IPS-20b (cell line): ENCODE data around the gene PLOD1.
A peak's percentile ranks its signal among the peaks of the same experiment; 100 is the strongest.

ENCODE experiments used
- H3K27ac ChIP-seq: one replicate; pipeline ENCODE4 v1.5.1; 2013; ENCODE audit warnings: low read length
- H3K27me3 ChIP-seq: 2 replicates; pipeline ENCODE4 v1.6.1; 2013; ENCODE audit warnings: mild to moderate bottlenecking, low read length, inconsistent platforms; ENCODE audit not compliant: insufficient read depth
- H3K36me3 ChIP-seq: 2 replicates; pipeline ENCODE4 v1.6.1; 2013; ENCODE audit warnings: low read depth, mild to moderate bottlenecking, inconsistent platforms, low read length, moderate library complexity; ENCODE audit not compliant: insufficient read depth
- H3K4me1 ChIP-seq: 2 replicates; pipeline ENCODE4 v1.6.1; 2013; ENCODE audit warnings: mild to moderate bottlenecking, control low read depth, inconsistent platforms, low read length, moderate library complexity; ENCODE audit not compliant: insufficient read depth
- H3K4me3 ChIP-seq: 2 replicates; pipeline ENCODE4 v1.5.1; 2013; ENCODE audit warnings: mild to moderate bottlenecking, low read length, inconsistent platforms
- H3K9ac ChIP-seq: 2 replicates; pipeline ENCODE4 v1.6.1; 2013; ENCODE audit warnings: low read depth, mild to moderate bottlenecking, inconsistent platforms, low read length, moderate library complexity
- H3K9me3 ChIP-seq: 2 replicates; pipeline ENCODE4 v1.6.1; 2013; ENCODE audit warnings: mild to moderate bottlenecking, low read depth, low read length, inconsistent platforms; ENCODE audit not compliant: insufficient read depth

PLOD1 gene

GRCh38 chr1:12015001-12015491 lies 80.5 kb downstream of the PLOD1 start:
- H3K4me3 ChIP-seq = no peak overlapping the region
- H3K9ac ChIP-seq = no peak overlapping the region
- no peaks in the 10 kb centered on the region for H3K4me1 ChIP-seq
- H3K36me3 ChIP-seq = peaks cover 28% of the 10 kb centered on the region
- no peak overlapping the region for H3K27ac ChIP-seq
- H3K9me3 ChIP-seq = no peaks in the 10 kb centered on the region
- no peaks in the 10 kb centered on the region for H3K27me3 ChIP-seq

- Histone ChIP-seq H3K4me3 (no peak overlapping the region), H3K27ac (no peak overlapping the region)
These were observed 81.0 kb downstream of the PLOD1 start for GRCh38 chr1:12015499-12015898.

GRCh38 chr1:12016182-12016581 lies 81.7 kb downstream of the PLOD1 start:
- no peak overlapping the region for H3K4me3 ChIP-seq

More at GRCh38 chr1:12015499-12015898, 81.0 kb downstream of the PLOD1 start:
- Histone ChIP-seq H3K9me3 (no peaks in the 10 kb centered on the region), H3K27me3 (no peaks in the 10 kb centered on the region), H3K4me1 (no peaks in the 10 kb centered on the region; the same call in 1 of the 2 replicates), H3K9ac (no peak overlapping the region), H3K36me3 (peaks cover 23% of the 10 kb centered on the region)

GRCh38 chr1:12019858-12020509 lies 85.5 kb downstream of the PLOD1 start:
- no peaks in the 10 kb centered on the region for H3K27me3 ChIP-seq
- peaks cover 31% of the 10 kb centered on the region for H3K36me3 ChIP-seq
- peak overlapping the region; percentile 95 for H3K4me3 ChIP-seq
- peak overlapping the region; percentile 87 for H3K27ac ChIP-seq
- peak overlapping the region; percentile 88 for H3K9ac ChIP-seq
- no peaks in the 10 kb centered on the region for H3K9me3 ChIP-seq
- no peaks in the 10 kb centered on the region; the same call in 1 of the 2 replicates for H3K4me1 ChIP-seq

More at GRCh38 chr1:12016182-12016581, 81.7 kb downstream of the PLOD1 start:
- no peaks in the 10 kb centered on the region for H3K27me3 ChIP-seq
- no peak overlapping the region for H3K9ac ChIP-seq
- no peak overlapping the region for H3K27ac ChIP-seq
- H3K4me1 ChIP-seq = no peaks in the 10 kb centered on the region; the same call in 1 of the 2 replicates
- peaks cover 16% of the 10 kb centered on the region for H3K36me3 ChIP-seq
- H3K9me3 ChIP-seq = no peaks in the 10 kb centered on the region

GRCh38 chr1:12021616-12022015 lies 87.1 kb downstream of the PLOD1 start:
- H3K4me3 ChIP-seq = no peak overlapping the region
- no peaks in the 10 kb centered on the region; the same call in 1 of the 2 replicates for H3K4me1 ChIP-seq
- H3K36me3 ChIP-seq = peaks cover 47% of the 10 kb centered on the region
- H3K9ac ChIP-seq = no peak overlapping the region
- no peaks in the 10 kb centered on the region for H3K9me3 ChIP-seq
- H3K27ac ChIP-seq = no peak overlapping the region
- H3K27me3 ChIP-seq = no peaks in the 10 kb centered on the region

- no peaks in the 10 kb centered on the region for H3K27me3 ChIP-seq
- peaks cover 51% of the 10 kb centered on the region for H3K36me3 ChIP-seq
- H3K4me3 ChIP-seq = no peak overlapping the region
- H3K27ac ChIP-seq = no peak overlapping the region
- no peaks in the 10 kb centered on the region; the same call in 1 of the 2 replicates for H3K9me3 ChIP-seq
- H3K4me1 ChIP-seq = no peaks in the 10 kb centered on the region; the same call in 1 of the 2 replicates
- H3K9ac ChIP-seq = no peak overlapping the region
These were observed 87.5 kb downstream of the PLOD1 start for GRCh38 chr1:12022036-12022435.
